HG02571 (cell line): ENCODE measurements around the gene PKP1.

Experiments used
- ATAC-seq: cut with Tn5 transposase; IDR thresholded peaks from one replicate; pipeline ENCODE4 v1.9.1; 2021; ENCODE audit warnings: mild to moderate bottlenecking, moderate library complexity; ENCODE audit not compliant: unreplicated experiment

The PKP1 gene

DNA sequence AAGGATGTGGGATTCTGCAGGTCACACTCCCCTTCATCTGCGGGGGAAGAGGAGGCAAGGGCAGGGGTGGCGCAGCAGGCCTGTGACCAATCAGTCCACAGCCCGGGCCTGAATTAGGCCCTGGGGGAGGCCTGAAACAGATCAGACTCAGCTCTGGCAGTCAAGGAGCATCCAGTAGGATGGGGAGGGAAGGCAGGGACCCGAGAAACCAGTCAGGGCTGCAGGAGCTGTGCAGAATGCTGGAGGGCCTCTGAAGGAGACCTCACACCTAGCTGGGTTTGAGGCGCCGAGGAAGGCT, 81.5 kb downstream of the PKP1 start:
- ATAC-seq, result no peak

- no peak for ATAC-seq
Measured at GRCh38 chr1:201365251-201365650, 81.9 kb downstream of the PKP1 start.

DNA sequence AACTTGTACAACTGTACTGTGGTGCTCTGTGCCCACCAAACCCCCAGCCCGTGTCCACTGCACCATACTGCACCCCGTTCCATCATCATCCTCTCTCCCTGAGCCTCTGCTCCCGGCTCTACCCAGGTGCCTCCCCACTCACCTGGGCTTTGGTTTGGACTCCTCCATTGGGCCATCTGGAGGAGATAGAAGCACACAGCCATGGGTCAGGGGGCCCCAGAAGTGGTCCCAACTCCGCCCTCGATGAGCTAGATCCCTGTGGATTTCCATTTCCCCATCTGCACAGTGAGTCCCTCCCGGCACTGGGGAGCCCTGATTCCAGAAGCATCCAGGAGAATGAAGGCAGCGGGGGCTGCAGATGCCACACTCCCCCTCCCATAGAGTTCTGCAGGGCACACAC, 83.4 kb downstream of the PKP1 start:
- ATAC-seq, result no peak

DNA sequence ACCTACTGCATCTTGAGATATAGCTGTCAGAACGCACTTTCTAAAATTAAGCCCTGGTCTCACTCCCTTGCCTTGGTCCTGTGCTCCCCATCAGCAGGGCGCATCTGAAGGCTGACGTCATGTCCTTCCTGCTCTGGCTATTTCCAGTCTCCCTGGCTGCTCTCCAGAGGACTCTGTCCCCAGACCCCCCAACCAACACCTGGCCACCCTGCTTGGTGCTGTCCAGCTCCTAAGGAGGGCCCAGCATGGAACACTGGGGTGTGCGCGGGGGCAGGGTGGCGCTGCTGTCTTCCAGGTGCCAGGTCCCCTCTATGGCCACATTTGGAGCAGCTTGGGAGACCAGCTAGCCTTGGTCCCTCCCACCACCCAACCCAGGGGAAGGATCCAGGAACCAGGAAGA, 85.9 kb downstream of the PKP1 start:
- no peak for ATAC-seq

- no peak for ATAC-seq
Measured at GRCh38 chr1:201370500-201370899, 87.2 kb downstream of the PKP1 start.

- ATAC-seq, result no peak
Measured at GRCh38 chr1:201371276-201371675, 88.0 kb downstream of the PKP1 start.

DNA sequence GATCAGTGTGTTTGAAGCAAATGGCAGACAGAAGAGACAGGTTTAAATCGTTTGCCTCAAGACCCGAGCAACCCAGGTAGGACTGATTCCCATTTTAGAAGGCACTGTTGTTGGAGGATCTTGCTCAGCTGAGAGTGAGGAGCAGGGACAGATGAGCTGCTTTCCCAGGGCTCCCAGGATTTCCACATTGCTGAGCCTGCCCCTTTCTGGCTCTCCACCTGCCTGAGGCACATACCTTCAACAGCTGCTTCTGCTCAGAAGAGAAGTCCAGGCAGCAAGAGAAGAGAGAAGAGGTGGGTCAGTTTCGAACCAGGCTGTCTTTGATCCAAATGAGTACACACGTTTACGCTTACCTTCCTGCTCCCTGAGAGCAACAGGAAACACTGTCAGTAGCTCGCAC, 88.5 kb downstream of the PKP1 start:
- no peak for ATAC-seq

GRCh38 chr1:201374364-201374763, 91.1 kb downstream of the PKP1 start:
- ATAC-seq, result no peak

DNA sequence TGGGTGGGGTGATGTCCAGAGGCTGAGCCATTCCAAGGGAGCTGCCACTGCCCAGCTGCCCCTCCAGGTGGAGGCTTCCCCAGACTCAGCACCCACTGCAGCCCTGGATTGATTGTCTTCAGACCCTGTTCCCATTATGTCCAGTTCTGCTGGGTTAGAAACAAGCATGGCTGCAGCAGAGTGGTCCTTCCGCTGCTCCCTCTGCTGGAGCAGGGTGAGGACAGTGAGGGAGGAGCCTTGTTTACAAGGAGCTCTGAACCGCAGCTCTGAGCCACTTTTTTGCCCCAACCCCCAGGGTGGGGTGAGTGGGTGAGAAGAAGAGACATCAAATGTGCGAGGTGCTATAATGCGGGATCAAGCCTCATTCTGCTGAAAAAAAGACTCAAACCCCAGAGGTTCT, 91.9 kb downstream of the PKP1 start:
- no peak for ATAC-seq

DNA sequence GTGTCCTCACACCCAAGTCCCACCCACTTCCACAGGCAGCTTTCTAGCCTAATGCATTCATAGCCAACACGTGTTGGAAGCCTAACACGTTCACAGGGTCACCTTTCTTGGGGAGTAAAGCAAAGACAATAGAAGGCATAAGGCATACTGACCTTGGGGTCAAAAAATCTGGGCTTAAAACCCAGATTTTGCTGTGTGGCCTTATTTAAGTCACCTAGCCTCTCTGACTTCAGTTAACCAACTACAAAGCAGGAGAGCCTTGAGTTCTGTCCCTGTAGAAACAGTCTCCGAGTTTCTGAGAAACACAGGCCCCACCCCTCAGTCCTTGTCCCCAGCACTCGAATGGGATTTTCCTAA, 92.8 kb downstream of the PKP1 start:
- no peak for ATAC-seq

GRCh38 chr1:201376464-201377374, 93.4 kb downstream of the PKP1 start:
- no peak for ATAC-seq

GRCh38 chr1:201377611-201378092, 94.3 kb downstream of the PKP1 start, which contains the start of gene TNNT2:
TSS of gene TNNT2 (minus strand) at chr1:201377680. CDS start at chr1:201373254, 4,426 bp downstream.
- no peak for ATAC-seq

DNA sequence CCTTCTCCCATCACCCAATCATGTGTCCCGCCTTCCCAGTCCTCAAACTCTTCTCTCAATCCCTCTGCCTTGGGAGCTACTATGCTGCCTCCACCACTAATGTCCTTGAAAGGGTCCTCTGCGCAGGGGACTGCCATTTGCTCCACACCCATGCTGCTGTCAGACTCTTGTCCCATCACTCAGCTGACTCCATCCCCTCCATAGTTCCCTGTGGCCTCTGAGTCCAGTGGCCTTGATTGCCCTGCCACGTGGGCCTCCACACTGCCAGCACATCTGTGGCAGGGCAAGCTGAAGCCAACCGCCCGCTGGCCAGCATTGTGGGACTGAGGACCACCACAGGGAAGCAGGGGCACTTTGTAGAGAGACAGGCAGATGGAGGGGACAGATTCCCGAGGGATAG, 95.5 kb downstream of the PKP1 start:
- ATAC-seq, result no peak

GRCh38 chr1:201379733-201380242, 96.5 kb downstream of the PKP1 start:
- no peak for ATAC-seq

- ATAC-seq, result no peak
Measured at GRCh38 chr1:201381130-201381529, 97.8 kb downstream of the PKP1 start.
